Measurements from ENCODE around the gene TMOD1. TPM values are rescaled to one million over a fixed set of nuclear protein-coding genes. Genes with fewer than 3 reads are reported as not detected.

TMOD1 gene
- total and polyA plus RNA-seq, 2 of the 8 experiments (the other 6 are each of a cell fraction or from before 2014, with no cell fraction given) = 0.17 to 0.88 TPM

DNA sequence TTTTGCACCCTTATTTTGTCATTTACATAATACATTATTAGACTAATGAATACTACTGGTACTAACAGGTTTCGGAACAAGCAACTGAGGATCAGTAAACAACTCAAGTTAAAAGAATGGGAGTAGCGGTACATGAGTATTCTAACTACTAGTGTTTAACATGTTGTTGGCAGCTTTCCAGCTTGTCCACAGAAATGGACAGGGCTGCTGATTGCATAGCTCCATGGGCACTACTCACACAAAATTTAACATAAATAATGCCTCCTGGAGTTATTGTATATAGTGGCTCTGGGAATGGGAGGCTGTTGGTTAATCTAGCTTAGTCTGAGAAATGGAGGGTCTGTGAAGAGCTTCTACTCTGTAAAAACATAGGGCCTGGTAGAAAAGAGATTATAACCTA, 138.9 kb downstream of the TMOD1 start (continued):
- TF ChIP-seq, protein P1, sequence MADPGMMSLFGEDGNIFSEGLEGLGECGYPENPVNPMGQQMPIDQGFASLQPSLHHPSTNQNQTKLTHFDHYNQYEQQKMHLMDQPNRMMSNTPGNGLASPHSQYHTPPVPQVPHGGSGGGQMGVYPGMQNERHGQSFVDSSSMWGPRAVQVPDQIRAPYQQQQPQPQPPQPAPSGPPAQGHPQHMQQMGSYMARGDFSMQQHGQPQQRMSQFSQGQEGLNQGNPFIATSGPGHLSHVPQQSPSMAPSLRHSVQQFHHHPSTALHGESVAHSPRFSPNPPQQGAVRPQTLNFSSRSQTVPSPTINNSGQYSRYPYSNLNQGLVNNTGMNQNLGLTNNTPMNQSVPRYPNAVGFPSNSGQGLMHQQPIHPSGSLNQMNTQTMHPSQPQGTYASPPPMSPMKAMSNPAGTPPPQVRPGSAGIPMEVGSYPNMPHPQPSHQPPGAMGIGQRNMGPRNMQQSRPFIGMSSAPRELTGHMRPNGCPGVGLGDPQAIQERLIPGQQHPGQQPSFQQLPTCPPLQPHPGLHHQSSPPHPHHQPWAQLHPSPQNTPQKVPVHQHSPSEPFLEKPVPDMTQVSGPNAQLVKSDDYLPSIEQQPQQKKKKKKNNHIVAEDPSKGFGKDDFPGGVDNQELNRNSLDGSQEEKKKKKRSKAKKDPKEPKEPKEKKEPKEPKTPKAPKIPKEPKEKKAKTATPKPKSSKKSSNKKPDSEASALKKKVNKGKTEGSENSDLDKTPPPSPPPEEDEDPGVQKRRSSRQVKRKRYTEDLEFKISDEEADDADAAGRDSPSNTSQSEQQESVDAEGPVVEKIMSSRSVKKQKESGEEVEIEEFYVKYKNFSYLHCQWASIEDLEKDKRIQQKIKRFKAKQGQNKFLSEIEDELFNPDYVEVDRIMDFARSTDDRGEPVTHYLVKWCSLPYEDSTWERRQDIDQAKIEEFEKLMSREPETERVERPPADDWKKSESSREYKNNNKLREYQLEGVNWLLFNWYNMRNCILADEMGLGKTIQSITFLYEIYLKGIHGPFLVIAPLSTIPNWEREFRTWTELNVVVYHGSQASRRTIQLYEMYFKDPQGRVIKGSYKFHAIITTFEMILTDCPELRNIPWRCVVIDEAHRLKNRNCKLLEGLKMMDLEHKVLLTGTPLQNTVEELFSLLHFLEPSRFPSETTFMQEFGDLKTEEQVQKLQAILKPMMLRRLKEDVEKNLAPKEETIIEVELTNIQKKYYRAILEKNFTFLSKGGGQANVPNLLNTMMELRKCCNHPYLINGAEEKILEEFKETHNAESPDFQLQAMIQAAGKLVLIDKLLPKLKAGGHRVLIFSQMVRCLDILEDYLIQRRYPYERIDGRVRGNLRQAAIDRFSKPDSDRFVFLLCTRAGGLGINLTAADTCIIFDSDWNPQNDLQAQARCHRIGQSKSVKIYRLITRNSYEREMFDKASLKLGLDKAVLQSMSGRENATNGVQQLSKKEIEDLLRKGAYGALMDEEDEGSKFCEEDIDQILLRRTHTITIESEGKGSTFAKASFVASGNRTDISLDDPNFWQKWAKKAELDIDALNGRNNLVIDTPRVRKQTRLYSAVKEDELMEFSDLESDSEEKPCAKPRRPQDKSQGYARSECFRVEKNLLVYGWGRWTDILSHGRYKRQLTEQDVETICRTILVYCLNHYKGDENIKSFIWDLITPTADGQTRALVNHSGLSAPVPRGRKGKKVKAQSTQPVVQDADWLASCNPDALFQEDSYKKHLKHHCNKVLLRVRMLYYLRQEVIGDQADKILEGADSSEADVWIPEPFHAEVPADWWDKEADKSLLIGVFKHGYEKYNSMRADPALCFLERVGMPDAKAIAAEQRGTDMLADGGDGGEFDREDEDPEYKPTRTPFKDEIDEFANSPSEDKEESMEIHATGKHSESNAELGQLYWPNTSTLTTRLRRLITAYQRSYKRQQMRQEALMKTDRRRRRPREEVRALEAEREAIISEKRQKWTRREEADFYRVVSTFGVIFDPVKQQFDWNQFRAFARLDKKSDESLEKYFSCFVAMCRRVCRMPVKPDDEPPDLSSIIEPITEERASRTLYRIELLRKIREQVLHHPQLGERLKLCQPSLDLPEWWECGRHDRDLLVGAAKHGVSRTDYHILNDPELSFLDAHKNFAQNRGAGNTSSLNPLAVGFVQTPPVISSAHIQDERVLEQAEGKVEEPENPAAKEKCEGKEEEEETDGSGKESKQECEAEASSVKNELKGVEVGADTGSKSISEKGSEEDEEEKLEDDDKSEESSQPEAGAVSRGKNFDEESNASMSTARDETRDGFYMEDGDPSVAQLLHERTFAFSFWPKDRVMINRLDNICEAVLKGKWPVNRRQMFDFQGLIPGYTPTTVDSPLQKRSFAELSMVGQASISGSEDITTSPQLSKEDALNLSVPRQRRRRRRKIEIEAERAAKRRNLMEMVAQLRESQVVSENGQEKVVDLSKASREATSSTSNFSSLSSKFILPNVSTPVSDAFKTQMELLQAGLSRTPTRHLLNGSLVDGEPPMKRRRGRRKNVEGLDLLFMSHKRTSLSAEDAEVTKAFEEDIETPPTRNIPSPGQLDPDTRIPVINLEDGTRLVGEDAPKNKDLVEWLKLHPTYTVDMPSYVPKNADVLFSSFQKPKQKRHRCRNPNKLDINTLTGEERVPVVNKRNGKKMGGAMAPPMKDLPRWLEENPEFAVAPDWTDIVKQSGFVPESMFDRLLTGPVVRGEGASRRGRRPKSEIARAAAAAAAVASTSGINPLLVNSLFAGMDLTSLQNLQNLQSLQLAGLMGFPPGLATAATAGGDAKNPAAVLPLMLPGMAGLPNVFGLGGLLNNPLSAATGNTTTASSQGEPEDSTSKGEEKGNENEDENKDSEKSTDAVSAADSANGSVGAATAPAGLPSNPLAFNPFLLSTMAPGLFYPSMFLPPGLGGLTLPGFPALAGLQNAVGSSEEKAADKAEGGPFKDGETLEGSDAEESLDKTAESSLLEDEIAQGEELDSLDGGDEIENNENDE (IDR thresholded peaks at IDR 0.05; ENCODE audit: insufficient replicate concordance, low read length) = no peak
- no peak for TF ChIP-seq KDM4A (IDR thresholded peaks at IDR 0.05; ENCODE audit: low read depth, low read length, severe bottlenecking)
- TF ChIP-seq CBX5 (IDR thresholded peaks at IDR 0.05; ENCODE audit: low read depth, low read length) = no peak
- no peak for TF ChIP-seq TAF1 (IDR thresholded peaks at IDR 0.05; ENCODE audit: low read depth, low read length)
- TF ChIP-seq CBX8 (IDR thresholded peaks at IDR 0.05; ENCODE audit: borderline replicate concordance, low read depth, low read length) = no peak
- no peak for TF ChIP-seq SRF (IDR thresholded peaks at IDR 0.05; ENCODE audit: low read depth, low read length)

All from H1 (cell line).